HEK293 (cell line): ENCODE data around the gene FBXL4.

Source experiments
- CTCF ChIP-seq: fragments of 450-650 bp; formaldehyde crosslinking; IDR thresholded peaks from 2 replicates; pipeline ENCODE4 v1.5.1; 2016; ENCODE audit warnings: missing biosample characterization, missing genetic modification characterization
- REPIN1 ChIP-seq: fragments of 450-650 bp; formaldehyde crosslinking; IDR thresholded peaks from 2 replicates; pipeline ENCODE4 v1.5.1; 2017; ENCODE audit warnings: missing biosample characterization, missing genetic modification characterization, low read depth
- ZNF654 ChIP-seq: fragments of 450-650 bp; formaldehyde crosslinking; IDR thresholded peaks from 2 replicates; pipeline ENCODE4 v1.5.1; 2016; ENCODE audit warnings: low read depth, missing biosample characterization, missing genetic modification characterization

- no peak for TF ChIP-seq REPIN1 (tag by site-specific recombination)
- TF ChIP-seq ZNF654 (tag by site-specific recombination) = no peak
- no peak for TF ChIP-seq CTCF (tag by site-specific recombination)
Measured at GRCh38 chr6:98823428-98824161, 124.2 kb downstream of the FBXL4 start.
